Measurements from ENCODE around the gene NTNG1.

The NTNG1 gene

DNA sequence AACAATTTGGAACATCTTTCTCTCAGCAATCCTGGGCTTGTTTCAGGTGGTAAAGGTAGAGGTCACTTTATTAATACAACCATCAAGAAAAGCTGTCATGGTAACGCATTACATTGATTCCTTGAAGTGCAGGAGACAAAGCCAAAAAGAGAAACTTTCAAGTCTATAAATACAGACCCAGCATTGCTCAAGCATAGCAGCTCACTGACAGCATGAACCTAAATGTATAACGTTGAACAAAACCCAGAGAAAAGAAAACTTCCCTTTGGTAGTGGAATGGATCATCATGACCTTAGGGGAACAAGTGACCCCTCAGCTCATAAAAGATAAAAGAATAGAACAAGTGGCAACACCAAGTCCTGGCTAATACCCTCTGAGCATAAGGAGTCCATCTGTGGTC is 332.2 kb downstream of the NTNG1 start:
- no peak for DNase-seq

DNA sequence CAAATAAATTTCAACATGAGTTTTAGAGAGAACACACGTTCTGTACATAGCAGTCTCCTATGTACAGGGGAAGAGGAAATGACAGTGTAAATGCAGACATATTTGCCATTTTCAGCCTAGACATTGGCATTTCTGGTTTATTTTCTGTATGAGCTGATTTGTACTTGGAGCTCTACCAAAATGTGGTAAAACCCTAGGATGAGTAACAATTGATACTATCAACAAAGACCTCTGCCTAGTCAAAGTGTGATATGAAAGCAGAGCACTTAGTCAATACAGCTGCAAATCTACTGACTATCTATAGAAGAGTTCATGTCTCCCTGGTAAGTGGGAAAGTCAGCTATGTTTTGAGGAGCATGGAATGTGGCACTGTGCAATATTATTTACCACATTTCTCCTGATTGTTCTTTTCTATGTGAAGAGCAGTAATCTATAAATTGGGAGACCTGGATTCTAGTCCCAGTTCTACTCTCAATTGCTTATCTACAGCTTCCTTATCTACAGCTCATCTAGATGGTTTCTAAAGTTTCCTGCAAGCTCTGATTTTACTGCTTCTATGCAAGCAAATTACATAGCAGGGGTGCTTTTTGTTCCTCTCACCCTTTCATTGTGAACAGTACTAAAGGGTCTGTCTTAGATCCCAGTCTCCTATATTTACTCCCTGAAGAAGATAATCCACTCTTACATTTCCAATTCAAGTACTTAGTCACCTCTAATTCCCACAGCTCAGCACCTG is 334.2 kb downstream of the NTNG1 start:
- no peak for DNase-seq

DNA sequence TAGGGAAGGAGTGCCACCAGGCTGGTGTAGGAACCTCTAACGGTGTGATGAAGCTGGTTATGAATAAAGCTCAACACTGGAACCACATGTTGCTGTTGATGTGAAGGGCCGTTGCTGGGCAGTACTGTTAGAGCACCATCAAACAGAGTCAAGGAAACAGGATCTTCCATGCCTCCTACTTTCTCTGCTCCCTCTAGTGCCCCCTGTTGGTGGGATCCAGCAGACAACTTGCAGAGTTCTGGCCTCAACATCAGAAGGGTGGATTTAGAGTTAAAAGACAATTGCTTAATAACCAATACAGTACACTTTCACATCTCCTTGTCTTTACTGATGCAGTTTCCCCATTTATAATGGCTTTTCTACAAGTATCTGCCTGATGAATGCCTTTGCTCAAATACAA is 336.4 kb downstream of the NTNG1 start:
- DNase-seq, result no peak

DNA sequence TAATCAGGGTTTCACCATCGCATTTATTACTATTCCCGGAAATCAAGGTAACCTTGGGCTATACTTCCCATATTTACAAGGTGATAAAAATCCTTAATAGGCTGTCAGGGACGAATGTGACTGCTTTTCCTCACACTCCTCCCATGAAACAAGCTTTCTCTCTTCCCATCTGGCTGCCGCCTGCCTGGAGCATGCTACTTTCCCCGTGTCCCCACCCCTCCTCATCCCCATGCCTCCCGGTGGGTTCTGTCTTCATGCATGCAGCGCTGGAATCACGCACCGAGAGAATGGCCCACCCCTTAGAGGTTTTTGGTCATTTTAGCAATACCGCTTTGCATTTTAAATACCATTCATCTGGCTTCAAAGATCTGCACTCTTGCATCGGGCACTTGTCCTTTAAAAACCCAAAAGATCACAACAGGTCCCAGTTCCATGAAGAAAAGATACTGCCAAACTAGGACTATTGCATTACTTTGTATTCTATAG is 339.1 kb downstream of the NTNG1 start:
- no peak for DNase-seq

DNA sequence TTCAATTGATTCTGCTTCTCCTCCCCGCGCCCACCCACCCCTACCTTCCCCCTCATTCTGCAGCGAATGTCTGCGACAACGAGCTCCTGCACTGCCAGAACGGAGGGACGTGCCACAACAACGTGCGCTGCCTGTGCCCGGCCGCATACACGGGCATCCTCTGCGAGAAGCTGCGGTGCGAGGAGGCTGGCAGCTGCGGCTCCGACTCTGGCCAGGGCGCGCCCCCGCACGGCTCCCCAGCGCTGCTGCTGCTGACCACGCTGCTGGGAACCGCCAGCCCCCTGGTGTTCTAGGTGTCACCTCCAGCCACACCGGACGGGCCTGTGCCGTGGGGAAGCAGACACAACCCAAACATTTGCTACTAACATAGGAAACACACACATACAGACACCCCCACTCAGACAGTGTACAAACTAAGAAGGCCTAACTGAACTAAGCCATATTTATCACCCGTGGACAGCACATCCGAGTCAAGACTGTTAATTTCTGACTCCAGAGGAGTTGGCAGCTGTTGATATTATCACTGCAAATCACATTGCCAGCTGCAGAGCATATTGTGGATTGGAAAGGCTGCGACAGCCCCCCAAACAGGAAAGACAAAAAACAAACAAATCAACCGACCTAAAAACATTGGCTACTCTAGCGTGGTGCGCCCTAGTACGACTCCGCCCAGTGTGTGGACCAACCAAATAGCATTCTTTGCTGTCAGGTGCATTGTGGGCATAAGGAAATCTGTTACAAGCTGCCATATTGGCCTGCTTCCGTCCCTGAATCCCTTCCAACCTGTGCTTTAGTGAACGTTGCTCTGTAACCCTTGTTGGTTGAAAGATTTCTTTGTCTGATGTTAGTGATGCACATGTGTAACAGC is 339.9 kb downstream of the NTNG1 start:
- no peak for DNase-seq

DNA sequence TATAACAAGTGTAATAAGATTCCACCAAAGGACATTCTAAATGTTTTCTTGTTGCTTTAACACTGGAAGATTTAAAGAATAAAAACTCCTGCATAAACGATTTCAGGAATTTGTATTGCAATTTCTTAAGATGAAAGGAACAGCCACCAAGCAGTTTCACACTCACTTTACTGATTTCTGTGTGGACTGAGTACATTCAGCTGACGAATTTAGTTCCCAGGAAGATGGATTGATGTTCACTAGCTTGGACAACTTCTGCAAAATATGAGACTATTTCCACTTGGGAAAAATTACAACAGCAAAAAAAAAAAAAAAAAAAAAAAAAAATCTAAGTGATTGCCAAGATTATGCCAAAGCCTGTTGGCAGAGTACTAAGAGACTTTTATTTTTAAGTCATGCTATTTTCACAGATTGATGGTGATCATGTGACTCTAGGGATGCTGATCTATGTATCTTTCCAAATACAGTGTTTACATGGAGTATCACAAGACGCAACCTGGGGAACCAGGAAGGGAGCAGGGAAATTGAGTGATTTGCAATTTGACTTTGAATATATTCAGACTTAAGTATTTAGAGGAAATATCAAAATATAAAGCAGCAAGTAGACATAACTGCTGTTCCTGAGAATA is 341.0 kb downstream of the NTNG1 start:
- DNase-seq, result no peak

DNA sequence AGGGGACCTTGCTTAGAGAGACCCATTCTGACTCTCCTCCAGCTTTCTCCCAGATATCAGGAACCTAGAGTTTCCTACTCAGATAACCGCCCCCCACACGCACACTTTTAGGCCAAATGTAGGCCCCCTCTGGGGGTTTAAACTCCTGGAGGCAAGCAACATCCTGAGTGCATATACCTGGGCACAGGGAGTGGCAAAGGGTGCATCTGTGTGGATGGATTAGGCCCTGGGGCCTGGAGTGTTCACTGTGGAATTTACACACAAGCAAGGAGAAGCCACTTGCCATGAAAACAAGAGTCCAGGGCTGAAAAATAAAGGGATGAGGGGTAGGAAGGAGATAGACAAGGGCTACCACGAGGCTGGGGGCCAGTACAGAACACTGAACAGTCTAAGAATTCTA is 343.1 kb downstream of the NTNG1 start:
- DNase-seq, result no peak

DNA sequence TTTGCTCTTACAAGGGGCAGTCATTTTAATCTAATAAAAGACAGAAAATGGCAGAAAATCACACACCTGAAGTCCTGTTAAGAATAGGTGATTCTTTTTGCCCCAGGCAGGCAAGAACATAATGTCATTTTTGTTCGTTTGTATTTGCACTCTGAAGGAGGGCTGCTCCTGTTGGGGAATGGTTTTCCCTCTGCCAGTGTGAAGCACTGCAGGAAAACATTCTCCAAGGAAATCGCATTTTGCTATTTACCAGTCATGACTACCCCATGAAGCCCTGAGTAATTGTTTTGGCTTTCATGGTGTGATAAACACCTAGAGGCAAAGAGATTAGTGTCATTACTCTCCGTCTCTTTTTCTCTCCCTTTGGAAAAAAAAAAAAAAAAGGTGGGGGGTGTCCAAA is 345.5 kb downstream of the NTNG1 start:
- no peak for DNase-seq

DNA sequence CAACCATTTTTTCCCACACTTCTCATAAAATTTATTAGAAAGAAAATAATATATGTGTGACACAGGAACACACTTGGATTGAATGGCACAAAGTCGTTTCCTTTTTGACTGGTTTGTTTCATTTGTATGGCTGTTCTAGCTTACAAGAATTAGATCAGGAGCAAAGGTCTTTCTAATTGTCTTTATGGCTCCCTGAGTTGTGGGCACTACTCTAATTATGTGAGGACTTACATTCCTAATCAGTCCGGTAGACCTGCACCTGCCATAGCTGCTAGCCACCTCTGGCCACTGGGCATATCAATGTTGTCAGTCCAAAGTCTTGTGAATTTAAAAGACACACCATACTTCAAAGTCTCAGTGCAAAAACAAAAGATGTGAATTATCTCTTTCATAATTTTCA is 346.7 kb downstream of the NTNG1 start:
- no peak for DNase-seq

DNA sequence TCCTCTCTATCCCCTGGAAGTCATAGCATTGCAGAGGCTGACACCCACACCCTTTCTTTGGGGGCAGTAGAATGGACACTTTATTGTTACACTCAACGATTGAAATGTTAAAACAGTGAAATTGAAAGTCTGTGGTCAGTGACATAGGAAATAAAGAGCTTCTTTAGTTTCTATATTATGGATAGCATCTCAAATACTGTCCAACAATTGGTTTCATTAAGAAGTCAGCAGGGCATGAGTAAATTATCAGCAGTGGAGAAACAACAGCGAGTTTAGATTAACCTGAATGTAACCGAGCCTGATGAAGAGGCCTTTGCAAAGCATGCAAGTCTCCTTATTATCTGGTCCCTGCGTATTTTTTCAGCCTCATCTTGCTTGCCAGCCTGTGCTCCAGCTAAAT is 350.7 kb downstream of the NTNG1 start:
- no peak for DNase-seq

DNA sequence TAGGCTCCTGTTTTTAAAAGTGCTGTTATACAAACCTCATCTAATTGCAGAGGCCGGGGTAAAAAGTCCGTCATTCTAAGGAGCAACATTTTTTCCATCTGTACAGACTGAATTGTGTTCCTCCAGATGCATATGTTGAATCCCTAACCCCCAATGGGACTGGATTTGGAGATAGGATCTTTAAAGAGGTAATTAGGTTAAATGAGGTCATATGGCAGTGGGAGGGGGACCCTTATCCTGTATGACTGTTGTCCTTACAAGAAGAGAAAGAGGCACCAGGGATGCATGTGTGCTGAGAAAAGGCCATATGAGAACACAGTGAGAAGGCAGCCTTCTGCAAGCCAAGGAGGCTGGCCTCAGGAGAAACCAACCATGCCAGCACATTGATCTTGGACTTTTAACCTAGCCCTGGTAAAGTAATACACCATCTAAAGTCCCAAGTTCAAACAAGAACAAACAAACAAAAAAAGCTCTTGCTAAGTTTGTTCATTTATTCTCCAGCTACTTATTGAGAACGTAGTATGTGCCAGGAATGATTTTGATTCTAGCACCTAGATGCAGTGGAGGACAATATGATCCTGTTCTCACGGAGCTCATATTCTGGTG is 352.4 kb downstream of the NTNG1 start:
- no peak for DNase-seq

DNA sequence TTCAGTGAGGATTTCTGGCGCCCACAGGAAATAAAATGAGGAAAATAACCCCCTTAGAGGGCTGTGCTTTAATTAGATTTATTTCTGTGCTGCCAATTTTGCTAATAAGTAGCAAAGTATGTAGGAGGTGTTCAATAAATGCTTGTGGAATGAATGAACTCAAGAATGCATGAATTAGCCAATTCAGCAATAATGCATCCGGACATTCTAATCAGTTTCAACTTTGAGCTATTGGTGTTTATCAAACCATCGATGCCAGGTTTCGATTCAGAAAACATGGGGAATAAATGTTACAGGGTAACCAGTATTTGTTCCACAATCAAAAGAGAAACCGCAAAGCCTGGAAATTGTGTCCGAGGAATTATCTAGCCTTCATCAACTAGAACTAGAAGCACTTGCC is 353.2 kb downstream of the NTNG1 start:
- DNase-seq, result no peak

DNA sequence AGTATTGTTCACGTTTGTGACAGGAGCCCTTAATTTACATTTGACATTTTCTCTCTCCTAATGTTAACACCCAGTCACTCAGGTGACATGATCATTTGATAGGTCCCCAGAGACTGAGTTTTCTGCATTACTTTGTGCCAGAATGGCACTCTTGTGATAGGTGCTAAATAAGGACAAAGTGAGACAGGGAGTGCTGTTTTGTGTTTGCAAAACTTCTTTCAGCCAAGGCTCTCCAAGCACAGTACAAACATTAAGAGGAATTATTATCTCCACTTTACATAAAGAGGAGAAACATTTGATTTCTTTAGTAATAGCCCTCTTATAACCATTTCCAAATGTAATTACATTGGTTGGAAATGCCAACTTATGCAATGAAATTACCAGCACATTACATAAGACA is 355.2 kb downstream of the NTNG1 start:
- DNase-seq, result no peak

DNA sequence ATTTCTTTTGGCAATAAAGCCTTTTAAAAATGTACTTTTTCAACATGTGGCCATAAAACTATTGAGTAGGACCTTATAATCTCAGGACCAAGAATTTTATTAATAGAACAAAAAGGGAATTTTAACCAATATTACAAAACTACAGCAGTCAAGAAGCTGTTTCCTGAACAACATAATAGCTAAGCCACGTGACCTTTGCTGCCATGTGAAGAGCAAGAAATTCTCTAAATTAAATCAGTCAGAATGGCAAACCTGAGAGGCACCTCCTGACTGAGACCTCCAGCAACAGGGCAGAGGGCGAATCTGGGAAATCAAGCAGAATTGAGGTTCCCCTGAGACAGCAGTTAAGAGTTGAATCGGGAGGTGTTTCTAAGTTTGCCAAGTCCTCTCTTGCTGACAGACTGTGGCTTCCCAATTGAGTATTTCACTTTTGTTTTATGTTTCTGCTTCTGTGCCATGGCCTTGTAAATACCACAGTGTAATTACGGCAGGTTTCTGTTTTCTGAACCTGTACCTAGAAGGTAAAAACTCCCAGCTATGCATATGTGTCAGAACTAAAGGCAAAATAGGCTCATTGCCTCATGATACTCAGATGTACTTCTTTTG is 358.4 kb downstream of the NTNG1 start:
- DNase-seq, result no peak

DNA sequence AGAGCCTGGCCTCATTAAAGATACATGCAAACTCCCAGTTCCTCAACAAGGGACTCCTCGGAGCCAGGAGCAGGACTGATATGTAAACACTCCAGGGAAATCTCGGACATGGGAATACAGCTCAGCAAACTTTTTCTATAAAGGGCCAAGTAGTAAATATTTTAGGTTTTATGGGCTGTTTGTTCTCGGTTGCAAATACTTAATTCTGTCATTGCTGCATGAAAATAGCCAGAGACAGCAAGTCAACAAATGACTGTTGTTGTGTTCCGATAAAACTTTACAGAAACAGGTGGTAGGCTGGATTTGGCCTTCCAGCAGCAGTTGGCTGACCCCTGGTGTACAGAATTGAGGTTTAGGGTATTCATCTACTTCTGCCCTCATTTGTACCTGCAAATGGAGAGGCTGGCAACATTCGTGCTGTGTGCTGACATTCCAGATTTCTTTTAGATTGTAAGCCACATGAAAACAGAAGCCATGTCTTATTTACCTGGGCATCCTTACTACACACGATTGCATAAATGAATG is 360.3 kb downstream of the NTNG1 start:
- DNase-seq, result no peak

DNA sequence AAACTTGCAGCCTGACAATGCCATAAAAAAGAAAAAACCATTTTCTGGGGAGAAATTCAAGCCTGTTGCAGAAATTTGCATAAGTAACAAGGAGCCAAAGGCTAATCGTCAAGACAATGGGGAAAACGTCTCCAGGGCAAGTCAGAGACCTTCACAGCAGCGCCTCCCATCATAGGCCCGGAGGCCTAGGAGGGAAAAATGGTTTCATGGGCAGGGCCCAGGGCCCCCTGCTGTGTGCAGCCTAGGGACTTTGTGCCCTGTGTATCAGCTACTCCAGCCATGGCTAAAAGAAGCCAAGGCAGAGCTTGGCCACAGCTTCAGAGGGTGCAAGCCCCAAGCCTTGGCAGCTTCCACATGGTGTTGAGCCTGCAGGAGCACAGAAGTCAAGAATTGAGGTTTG is 369.5 kb downstream of the NTNG1 start:
- DNase-seq, result no peak

DNA sequence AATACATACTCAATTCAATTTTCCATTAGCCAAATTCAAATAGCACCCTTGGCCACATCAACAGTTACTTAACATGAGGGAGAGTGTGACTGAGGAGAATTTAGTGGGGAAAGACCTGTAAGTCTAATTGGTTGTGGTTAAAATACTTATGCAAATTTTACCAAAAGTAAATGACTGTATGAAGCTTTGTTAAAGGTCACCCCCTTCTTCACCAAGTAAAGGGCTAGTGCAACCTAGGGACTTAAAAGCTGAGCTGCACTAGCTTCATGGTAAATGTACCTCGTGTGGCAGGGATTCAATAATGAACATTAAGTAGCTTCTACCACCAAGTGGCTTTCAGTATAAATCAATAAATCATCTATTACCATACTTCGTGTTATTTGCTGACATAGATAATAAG is 372.0 kb downstream of the NTNG1 start:
- DNase-seq, result no peak

DNA sequence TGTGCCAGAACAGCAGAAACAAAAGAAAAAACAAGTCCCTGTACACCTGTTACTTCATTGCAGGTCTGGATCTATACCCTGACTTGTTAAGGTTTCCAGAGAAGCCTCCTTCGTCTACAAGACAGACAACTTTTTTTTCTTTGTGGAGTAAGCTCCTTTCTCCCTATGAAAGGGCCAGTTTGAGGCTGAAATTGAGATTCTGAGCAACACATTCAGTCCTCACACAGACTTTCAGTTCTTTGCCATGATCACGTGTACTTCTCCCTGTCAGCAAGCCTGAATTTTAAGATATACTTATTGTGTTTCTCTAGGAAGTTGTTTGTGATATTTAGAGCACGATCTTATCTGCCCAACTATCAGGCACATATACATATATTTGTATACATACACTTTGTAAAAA is 374.0 kb downstream of the NTNG1 start:
- DNase-seq, result no peak

DNA sequence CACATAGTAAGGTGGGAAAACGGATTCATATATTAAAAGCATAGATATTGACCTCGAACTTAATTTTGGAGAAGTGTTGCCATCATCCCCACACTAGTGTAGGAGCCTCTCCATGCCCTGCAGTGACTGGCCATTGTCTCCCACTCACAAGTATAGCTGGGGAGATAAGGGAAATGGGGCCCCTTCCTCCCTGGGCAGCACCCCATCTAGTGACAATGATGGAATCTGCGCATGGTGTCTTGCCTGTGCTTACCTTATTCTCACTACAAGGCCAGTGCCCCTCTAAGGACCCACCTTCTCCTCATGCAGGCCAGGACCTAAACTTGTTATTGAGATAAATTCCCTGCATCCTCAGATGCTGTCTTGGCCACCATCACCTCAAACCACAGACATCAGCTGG is 374.9 kb downstream of the NTNG1 start:
- DNase-seq, result no peak

DNA sequence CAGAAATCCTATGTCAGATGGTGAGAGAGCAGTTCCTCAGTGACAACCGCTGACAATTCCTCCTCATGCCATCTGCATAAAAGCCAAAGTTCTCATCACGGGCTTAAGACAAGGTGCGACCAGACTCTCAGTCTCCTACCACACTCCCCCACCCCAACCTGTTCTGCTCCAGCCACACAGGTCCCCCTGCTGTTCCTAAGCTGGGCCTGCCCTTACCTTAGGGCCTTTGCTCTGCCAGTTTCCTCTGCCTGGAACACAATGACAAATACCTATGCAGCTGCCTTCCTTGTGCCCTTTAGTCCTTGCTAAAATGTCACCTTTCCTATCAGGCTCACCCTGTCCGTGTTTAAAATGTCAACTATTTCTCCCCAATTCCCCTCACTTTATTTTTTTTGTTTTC is 382.2 kb downstream of the NTNG1 start:
- DNase-seq, result no peak

DNA sequence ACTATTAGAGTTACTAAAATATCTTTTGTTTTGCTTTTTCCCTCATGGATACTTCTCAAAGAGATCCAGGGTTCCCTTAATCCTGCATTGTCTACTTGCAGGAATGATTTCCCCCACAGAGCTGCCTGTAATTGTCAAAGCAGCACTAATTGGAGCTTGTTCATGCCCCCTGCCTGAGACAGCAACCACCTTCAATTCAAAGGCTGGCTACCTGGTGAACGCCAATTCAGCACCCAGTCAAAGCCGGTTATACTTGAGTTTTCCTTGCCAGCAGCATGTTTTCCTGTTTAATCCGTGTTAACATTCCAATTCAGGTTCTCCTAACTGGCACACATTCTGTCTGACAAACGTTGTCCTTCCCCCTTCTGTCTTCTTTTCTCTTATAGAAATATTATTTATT is 382.9 kb downstream of the NTNG1 start:
- DNase-seq, result no peak

DNA sequence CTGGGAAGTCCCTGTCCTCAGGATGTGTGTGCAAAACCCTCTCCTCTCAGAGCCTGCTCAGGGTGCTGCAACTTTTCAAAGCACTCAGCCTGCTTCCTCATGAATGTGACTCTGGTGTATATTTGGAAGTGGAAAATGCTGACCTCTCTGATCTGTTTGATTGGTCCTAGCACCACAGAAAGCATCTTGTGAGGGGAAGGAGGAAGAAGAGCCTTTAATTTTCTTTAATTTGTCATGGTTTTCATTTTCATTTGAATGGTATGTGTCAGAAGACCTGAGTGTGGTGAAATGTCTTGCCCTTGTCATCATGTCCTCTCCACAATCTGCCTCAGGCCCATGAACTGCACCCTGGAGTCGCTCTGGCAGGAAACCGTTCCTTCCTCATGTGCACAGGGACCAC is 383.5 kb downstream of the NTNG1 start:
- DNase-seq, result no peak

DNA sequence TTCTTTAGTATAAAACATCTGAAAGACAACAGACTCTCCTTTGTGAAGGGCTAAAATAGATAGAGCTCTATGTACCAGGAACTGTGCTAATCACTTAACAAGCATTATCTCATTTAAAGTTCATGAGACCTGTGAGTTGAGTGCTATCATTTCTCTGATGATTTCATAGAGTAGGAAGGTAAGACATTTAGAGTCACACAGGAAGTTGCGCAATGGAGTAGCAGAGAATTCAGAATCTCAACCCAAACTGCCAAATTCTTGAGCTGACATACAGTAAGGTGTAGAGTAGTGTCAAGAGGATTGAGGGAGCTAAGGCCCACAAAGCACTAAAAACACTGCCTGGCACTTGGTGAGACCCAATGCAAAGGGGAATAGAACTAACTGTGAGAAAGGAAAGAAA is 384.3 kb downstream of the NTNG1 start:
- DNase-seq, result no peak
